HG03175 (cell line): ENCODE results near the gene MAPKAPK2.

Experiments used
- ATAC-seq: cut with Tn5 transposase; IDR thresholded peaks from one replicate; pipeline ENCODE4 v1.9.1; 2021; ENCODE audit warnings: mild to moderate bottlenecking, moderate library complexity; ENCODE audit not compliant: unreplicated experiment

The MAPKAPK2 gene

GRCh38 chr1:206716870-206717673 is 32.4 kb downstream of the MAPKAPK2 start:
- peak; percentile 76 for ATAC-seq

- ATAC-seq = no peak
Measured at GRCh38 chr1:206717674-206717989, 32.9 kb downstream of the MAPKAPK2 start.

- ATAC-seq = no peak
Measured at GRCh38 chr1:206719169-206719839, 34.6 kb downstream of the MAPKAPK2 start.

GRCh38 chr1:206721454-206721853 is 36.7 kb downstream of the MAPKAPK2 start:
- ATAC-seq = no peak

- ATAC-seq = no peak
Measured at GRCh38 chr1:206722751-206723461, 38.2 kb downstream of the MAPKAPK2 start.

GRCh38 chr1:206723462-206723804 is 38.7 kb downstream of the MAPKAPK2 start:
- no peak for ATAC-seq

GRCh38 chr1:206723805-206724472 is 39.2 kb downstream of the MAPKAPK2 start:
- ATAC-seq = no peak

- no peak for ATAC-seq
Measured at GRCh38 chr1:206725109-206725963, 40.6 kb downstream of the MAPKAPK2 start.

GRCh38 chr1:206727981-206728696 is 43.4 kb downstream of the MAPKAPK2 start:
- ATAC-seq = no peak

GRCh38 chr1:206728697-206728987 is 43.9 kb downstream of the MAPKAPK2 start:
- no peak for ATAC-seq

- ATAC-seq = no peak
Measured at GRCh38 chr1:206729050-206729449, 44.3 kb downstream of the MAPKAPK2 start.

GRCh38 chr1:206729507-206729906 is 44.8 kb downstream of the MAPKAPK2 start:
- no peak for ATAC-seq

GRCh38 chr1:206732508-206732907 is 47.8 kb downstream of the MAPKAPK2 start:
- ATAC-seq = no peak

GRCh38 chr1:206732992-206733391 is 48.3 kb downstream of the MAPKAPK2 start:
- ATAC-seq = no peak

GRCh38 chr1:206734499-206735142 is 49.9 kb downstream of the MAPKAPK2 start:
- peak; percentile 29 for ATAC-seq

GRCh38 chr1:206735553-206736031 is 50.9 kb downstream of the MAPKAPK2 start:
- ATAC-seq = no peak

- no peak for ATAC-seq
Measured at GRCh38 chr1:206736878-206737728, 52.4 kb downstream of the MAPKAPK2 start.

GRCh38 chr1:206737729-206738201 is 53.1 kb downstream of the MAPKAPK2 start:
- ATAC-seq = peak; percentile 21
